HG03139 (cell line): ENCODE measurements around the gene DNASE1L2.

Experiments
- ATAC-seq: cut with Tn5 transposase; IDR thresholded peaks from one replicate; pipeline ENCODE4 v1.9.1; 2021; ENCODE audit not compliant: unreplicated experiment

Gene DNASE1L2, protein sequence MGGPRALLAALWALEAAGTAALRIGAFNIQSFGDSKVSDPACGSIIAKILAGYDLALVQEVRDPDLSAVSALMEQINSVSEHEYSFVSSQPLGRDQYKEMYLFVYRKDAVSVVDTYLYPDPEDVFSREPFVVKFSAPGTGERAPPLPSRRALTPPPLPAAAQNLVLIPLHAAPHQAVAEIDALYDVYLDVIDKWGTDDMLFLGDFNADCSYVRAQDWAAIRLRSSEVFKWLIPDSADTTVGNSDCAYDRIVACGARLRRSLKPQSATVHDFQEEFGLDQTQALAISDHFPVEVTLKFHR

DNA sequence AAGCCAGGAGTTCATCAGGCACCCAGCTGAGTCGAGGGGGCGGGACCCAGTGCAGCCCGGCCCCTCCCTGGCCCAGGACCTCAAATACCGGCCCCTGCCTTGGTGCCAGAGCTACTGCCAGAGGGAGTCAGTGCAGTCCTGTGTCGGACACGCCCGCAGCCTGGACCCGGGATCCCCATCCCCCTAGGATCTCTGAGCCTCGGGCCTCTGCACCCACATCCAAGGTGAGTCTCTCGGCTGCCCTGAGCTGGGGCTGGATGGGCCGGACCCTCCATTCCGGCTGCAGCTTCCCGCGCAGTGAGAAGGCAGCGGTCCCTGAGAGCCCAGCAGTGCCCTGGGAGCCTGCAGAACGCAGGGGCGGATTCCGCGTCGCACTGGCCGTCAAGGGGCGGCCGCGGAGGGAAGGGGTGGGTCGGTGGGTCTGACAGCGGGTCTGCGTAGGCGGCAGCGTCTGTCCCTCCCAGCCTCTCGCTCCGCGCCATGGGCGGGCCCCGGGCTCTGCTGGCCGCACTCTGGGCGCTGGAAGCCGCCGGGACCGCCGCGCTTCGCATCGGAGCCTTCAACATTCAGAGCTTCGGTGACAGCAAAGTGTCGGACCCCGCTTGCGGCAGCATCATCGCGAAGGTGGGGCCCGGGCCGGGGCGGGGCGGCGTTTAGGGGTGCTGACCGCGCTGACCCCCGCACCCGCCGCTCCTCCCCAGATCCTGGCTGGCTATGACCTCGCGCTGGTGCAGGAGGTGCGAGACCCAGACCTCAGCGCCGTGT lies at the start of gene DNASE1L2:
TSS of gene DNASE1L2 (plus strand) at position 108 of the 765 bp plus-strand sequence. CDS start at position 481, 373 bp downstream.
- no peak for ATAC-seq

DNA sequence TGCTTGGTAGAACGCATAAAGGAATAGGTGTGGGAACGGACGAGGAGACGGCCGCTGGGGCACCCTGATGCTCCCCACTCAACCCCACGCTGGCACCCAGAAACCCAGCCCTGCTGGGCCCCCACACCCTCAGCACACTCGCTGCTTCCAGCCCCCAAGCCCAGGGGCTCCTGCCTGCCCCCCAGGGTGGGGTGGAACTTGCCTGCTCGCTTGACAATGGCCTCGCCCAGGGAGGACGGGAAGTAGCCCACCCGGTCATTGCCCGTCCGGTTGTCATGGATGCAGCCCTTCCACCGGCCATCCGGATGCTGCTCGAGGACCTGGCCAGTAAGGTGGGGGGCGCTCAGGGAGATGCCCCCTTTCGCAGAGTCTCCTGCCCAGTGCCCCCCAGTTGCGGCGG lies 49.7 kb upstream of the DNASE1L2 start:
- ATAC-seq = no peak

DNA sequence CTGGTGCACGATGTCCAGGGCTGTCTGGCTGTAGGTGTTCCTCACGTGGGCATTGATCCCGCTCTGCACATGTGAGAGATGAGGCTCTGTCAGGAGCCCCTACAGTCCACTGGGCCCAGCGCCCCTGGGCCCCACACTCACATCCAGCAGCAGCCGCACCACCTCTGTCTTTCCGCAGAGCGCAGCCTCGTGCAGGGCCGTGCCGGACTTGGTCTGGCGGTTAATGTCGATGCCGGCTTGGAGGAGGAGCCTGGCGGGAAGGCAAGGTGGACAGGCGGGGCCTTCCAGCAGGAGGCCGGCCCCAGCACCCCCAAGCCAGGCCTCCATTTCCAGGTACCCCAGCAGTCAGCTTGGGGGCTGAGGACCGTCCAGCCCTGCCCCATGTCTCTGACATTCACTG lies 49.0 kb upstream of the DNASE1L2 start:
- no peak for ATAC-seq

DNA sequence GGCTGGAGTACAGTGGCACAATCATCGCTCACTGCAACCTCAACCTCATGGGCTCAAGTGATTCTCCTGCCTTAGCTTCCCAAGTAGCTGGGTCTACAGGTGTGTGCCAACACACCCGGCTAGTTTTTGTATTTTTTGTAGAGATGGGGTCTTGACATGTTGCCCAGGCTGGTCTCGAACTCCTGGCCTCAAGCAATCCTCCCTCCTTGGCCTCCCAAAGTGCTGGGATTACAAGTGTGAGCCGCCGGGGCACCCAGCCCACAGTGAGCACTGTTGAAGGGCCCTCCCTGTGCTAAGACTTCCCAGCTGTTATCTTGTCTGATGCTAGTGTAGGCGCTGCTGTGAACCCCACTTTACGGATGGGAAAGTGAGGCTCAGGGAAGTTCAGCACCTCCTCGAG lies 47.8 kb upstream of the DNASE1L2 start:
- no peak for ATAC-seq

DNA sequence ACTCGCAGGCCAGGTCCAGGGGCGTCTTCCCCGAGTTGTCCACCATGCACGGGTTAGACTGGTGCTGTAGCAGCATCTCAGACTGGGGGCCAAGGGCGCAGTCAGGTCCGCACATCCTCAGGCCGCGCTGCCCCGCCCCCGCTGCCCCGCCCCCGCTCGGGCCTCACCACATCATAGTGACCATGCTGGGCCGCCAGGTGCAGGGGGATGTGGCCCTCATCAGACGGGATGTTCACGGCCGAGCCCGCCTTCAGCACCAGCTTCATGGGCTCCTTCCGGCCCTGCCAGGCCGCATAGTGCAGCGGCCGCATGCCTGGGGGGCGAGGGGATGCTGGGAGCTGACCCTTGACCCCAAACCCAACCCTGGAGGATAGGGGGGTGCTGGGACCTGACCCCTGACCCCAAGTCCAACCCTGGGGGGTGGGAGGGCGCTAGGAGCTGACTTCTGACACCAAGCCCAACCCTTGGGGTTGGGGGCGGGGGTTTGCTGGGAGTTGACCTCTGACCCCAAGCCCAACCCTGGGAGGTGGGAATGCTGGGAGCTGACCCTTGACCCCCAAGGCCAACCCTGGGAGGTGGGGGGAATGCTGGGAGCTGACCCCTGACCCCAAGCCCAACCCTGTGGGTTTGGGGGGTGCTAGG lies 46.9 kb upstream of the DNASE1L2 start:
- no peak for ATAC-seq

DNA sequence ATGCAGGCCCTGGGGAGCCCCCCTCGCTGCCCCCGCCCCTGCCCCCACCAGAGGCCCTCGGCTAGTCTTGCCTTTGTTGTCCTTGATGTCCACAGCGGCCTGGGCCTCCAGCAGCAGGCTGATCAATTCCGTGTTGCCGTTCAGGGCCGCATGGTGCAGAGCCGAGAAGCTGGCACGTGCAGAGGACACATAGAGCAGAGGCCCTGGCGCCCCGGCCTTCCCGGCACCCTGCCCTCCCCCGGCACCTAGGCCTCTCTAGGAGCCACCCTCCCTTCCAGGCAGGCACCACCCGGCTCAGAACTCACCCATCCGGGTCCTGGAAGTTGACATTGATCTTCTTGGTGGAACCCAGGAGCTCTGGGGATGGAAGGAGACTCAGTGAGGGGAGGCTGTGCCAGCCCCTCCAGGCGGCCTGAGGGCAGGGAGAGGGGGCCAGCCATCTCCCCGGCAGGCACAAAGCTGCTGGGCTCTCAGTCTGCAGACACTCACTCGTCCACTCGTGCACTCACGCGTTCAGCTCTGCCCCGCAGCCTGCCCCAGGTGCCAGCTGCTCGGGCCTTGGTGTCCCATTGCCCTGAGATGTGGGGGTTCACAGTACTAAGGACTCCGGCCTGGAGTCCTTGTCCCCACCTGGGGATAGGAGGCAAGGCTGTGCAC lies 46.1 kb upstream of the DNASE1L2 start:
- no peak for ATAC-seq

DNA sequence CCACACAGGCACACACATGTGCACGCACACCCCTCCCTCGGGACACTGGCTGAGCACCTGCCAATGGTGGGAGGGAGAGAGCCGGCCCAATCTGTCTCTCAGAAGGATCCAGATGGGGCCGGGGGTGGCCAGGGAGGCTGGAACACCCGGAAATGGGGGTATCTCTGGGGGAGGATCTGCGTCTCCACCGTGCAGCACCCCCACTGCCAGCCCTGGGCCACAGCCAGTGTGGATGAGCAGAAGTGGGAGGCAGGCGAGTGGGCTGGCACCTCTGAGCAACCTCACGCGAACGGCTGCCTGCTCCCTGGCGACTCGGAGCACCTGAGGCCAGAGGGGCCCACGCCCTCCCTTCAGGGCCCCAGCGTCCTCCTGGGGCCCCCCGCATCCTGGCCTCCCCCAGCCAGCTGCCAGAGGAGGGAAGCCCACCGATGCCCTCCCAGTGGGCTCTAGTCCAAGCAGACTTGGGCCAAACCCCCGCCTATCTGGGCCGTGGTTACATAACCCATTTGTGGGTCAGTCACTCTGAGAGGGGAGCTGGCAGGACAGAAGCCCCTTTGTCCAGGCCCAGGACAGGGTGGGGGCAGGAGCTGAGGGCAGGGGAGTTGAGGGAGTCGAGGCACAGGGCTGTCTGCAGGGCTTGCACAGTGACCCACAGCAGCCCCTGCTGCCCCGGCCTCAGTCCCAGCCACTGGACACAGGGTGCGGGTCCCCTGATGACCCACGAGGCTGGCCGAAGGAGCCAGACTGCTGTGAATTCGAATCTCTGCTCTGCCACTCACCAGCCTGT lies 45.4 kb upstream of the DNASE1L2 start:
- ATAC-seq = no peak

DNA sequence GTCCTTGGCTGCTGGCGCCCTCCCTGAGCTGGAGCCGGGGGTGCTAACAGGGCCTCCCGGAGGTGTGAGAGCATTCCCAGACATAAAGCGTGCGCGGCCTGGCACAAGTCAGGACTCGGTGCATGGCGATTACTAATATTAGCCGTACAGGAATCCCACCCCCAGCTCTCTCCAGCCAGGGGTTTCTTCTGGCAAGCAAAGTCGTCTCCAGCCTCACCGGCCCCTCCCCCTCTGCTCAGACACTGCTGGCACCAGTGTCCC lies 44.9 kb upstream of the DNASE1L2 start:
- ATAC-seq = no peak

DNA sequence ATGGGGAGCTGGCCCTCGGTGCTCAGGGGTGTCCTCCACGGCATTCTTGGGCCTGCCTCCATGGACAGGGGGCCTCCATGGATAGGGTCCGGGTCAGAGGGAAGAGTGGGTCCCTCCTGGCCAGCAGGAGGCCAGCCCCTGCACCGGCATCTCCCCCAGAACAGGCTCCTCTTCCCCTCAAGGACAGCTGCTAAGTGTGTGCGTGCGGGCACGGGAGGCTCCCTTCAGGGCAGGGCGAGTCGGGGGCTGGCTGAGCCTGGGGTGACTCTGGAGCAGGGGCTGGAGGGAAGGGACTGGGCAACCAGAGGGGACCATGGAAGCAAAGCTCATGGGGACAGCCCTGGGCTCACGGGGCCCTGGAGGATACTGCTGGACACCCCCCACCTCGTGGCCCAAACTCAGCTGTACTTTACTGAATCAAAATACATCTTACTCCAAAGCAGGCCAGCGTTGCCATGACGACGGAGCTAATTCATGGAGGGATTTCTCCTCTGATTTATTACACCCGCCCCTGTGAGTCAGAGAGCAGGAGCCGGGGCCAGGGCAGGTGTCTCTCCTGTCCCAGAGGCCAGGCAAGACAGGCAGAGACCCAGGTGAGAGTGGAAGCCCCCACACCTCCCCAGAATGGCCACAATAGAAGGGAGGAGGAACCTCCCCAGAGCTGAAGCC lies 41.9 kb upstream of the DNASE1L2 start:
- no peak for ATAC-seq

DNA sequence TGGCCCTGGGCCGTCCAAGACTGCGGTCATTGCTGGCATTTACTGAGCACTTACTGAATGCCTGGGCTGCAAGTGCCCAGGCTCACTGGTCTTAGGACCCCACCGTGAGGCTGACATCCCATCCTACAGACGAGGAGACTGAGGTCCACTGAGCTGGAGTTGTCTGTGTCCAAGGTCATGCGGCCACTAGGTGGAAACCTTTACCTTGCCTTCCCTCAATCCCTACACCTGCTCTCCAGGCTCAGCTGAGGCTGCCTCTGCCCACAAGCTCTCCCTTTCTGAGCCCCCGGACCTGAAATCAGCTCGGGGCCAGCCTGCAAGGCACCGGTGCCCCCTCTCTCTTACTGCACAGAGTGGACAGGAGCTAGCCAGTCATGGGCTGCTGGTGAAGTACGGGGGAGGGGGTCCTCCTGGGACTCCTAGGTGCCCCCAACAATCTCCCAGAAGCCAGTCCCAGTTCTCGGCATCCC lies 41.4 kb upstream of the DNASE1L2 start:
- no peak for ATAC-seq

DNA sequence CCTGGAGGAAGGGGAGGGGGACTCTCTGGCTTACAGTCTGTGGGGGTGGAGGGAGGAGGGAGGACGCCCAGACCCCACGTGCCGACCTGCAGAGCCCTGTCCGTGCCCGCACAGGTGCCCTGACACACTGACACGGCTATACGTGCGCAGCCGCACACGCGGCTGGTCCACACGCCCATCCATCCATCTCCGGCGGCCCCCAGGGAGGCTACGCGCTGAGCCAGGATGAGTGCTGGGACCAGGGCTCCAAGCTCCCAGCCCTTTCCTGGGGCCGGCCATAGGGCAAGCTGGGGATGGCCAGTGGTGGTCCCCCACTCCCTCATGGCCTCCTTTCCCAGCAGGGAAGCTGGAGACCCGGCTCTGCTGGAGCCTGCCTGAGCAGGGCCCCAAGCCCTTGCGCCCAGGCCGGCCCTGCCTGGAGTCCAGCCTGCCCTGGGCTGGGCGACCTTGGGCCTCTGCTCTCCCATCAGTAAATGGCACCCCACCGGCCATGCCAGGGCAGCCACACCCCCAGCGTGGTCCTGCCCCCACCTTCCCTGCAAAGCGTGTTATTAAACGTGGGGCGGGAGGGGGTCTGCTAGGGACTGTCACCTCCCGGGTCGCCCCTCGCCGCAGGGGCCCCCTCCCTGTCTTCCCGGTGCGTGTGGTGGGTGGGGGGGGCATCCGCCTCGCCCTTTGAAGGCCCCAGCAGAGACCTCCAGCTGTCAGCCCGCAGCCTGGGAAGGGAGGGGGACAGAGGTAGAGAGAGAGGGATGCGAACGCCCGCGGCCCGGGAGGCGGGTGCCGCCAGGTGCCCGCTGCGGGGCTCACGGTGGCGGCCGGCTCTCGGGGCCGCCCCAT lies 40.7 kb upstream of the DNASE1L2 start:
- no peak for ATAC-seq

DNA sequence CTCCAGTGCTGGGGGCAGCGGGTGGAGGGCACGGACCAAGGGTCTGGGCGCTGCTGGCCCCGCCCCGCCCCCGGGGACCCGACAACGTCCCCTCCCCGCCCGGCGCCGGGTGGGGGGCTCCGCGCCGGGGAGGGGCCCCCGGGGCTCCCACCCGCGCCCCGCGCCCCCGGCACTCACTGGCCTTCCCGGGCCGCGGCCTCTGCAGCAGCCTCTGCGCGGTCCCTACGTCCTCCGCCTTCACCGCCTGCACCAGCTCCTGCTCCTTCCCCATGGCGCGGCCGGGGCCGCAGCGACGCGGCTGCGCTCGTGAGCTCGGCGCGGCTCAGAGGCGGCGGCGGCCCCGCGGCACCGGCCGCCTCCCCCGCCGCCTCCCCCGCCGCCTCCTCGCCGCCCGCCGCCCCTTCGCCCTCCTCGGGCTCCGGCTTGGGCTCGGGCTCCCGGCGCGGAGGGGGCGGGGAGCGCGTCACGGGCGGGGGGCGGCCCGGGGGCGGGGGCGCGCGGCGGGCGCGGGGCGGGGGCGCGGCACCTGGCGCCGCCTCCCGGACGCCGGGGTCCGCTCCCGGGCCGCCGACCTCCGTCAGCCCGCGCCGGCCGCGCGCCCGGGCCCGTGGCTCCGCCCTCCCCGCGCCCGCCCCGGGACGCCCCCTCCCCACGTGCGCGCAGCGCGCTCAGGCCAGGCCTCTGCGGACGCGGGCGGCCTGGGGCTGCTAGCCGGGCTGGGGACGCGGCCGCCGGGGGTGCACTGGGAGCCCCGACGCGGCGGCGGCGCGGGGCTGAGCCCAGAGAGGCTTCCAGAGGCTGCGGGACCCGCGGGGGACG lies 39.9 kb upstream of the DNASE1L2 start, which contains the start of gene CASKIN1:
TSS of gene CASKIN1 (minus strand) at position 444 of the 819 bp plus-strand sequence. CDS start at position 271, 173 bp downstream.
- no peak for ATAC-seq

DNA sequence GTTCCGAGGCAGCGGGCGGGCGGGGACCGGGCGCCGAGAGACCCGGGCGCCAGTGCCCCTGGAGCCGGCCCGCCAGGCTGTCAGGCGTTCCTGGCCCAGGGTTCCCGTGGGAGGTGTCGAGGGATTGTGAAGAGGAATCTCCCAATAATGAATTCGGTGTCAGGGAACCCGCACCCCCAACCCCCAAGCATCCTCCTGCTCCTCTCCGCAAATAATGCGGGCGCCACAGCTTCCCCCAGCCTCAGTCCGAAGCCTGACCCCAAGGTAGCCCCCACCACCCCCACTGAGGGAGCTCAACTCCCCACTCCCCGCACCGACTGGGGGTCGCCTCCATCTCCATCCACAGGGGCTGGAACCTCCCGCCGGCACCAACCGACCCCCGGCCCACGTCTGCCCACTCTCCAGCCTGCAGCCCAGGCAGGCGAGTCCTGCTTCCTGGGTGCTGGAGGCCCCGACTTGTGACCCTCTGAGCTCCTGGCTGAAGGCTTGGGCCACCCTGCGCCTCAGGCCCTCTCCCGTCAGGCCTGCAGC lies 39.2 kb upstream of the DNASE1L2 start:
- ATAC-seq = no peak

DNA sequence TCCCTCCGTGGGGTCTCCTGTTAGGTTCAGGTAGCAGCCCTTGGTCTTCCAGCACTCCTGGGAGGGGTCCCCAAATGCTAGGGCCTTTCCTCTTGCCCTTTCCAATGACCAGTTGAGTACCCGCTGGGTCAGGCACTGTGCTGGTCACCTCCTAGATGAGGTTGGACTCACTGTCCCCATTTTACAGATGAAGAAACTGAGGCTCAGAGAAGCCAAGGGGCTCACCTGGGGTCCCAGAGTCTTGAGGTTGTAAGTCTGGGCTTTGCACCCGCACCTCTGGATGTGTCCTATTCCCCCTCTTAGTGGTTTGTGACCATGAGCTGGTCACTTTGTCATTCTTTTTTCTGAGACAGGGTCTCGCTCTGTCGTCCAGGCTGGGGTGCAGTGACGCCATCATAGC lies 38.5 kb upstream of the DNASE1L2 start:
- no peak for ATAC-seq

DNA sequence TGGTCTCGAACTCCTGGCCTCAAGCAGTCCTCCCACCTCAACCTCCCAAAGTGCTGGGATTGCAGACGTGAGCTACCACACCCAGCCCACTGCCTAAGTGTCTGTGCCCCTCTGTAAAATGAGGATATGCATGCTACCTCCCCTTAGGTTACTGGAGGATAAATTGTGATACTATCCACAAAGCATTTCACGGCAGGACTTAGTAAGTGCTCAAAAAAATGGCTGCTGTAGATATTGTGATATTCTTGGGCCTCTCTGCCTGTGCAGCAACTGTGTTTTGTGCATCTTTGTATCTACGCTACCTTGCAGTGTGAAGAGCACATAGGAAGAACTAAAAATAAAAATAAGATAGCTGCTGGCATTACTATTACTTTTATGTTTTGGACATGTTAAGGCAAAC lies 38.0 kb upstream of the DNASE1L2 start:
- no peak for ATAC-seq

DNA sequence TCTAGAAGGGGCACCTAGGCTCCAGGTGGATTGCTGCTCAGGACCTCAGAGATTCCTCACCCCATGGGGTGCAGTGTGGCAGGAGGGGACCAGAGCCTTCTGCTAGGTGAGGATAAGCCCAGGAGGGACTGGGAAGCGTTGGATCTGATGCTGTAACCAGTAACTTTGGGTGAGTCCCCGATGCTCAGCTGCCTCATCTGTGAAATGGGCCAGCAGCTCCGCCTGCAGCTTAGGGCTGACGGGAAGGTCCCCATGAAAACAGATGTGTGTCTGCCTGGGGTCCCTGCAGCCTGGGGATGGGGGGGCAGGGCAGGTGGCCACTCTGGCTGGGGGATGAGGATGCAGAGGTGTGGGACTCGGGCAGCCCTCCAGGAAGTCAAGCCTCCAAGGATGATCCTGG lies 37.1 kb upstream of the DNASE1L2 start:
- no peak for ATAC-seq

DNA sequence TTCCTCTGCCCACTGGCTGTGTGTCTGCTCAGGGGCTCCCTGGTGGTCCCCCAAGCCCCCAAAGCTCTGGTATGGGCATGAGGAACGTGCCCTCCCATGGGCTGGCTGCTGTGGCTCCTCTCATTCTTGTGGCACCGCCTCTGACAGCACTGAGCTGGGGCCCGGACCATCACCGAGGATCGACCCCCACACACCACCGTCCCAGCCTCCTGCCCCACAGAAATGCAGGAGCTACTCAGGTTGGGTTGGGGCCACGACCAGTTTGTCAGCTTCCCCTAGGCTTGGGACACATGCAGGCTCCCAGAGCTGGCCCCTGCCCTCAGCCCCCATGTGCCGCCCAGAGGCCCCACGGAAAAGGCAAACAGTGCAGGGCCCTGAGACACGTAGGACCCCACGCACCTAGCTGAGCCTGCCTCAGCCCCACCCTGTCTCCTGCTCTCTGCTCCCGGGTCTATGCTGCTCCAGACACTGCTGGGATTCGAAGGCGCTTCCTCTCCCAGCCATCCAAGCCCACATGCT lies 36.6 kb upstream of the DNASE1L2 start:
- ATAC-seq = no peak

DNA sequence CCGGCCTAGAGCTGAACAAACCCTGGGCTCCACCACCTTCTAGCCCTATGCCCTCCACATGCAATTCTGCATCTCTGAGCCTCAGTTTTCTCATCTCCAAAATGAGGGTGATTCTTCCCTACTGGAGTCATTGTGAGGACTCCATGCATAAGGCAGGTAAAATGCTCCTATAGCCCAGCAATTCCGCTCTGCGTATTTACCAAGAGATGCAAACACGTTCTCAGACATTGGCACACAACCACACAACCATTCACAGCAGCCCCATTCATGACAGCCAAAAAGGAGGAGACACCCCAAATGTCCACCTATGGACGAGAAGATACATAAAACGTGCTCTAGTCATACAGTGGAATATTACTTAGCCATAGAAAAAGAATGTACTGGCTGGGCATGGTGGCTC lies 35.9 kb upstream of the DNASE1L2 start:
- no peak for ATAC-seq
